Sigmoid colon (tissue), 4 donors: Measurements from ENCODE around the gene UBN1.

ENCODE experiments used
- CTCF ChIP-seq, 4 experiments: fragments of 450-650 bp in 3 of 4; fragments of 200-600 bp in 1 of 4; IDR thresholded peaks; one replicate each; pipeline ENCODE4 v1.5.1; 2016 to 2019; ENCODE audit warnings: antibody characterized with exemption in 4 of 4, mild to moderate bottlenecking in 3 of 4, moderate library complexity in 2 of 4
- POLR2AphosphoS5 ChIP-seq, 4 donors: sonication (generic); formaldehyde crosslinking; IDR thresholded peaks; one replicate each; pipeline ENCODE4 v1.6.1; 2017; ENCODE audit warnings: antibody characterized with exemption in 4 of 4

- no peak for TF ChIP-seq POLR2AphosphoS5 (IDR thresholded peaks at IDR 0.05)
- no peak for TF ChIP-seq CTCF (IDR thresholded peaks at IDR 0.05)
These were observed 12.6 kb downstream of the UBN1 start for GRCh38 chr16:4859900-4860255.
